Fibroblast of lung (primary cell): ENCODE data around the gene CCL5.

Source experiments
- EZH2 ChIP-seq: IDR thresholded peaks from 2 replicates; pipeline ENCODE4 v1.5.1; 2012; ENCODE audit warnings: low read length, control low read depth, mild to moderate bottlenecking; ENCODE audit errors: missing control alignments
- TF ChIP-seq, protein P1 (sequence below), 2 donors: IDR thresholded peaks in 1 of 2; conservative IDR thresholded peaks in 1 of 2; 1 replicate in 1 of 2; 2 replicates in 1 of 2; pipeline ENCODE4 v1.5.1; 2011 to 2012; ENCODE audit warnings: low read length in 2 of 2, control low read depth in 1 of 2, inconsistent platforms in 1 of 2, low read depth in 1 of 2, mild to moderate bottlenecking in 1 of 2

DNA sequence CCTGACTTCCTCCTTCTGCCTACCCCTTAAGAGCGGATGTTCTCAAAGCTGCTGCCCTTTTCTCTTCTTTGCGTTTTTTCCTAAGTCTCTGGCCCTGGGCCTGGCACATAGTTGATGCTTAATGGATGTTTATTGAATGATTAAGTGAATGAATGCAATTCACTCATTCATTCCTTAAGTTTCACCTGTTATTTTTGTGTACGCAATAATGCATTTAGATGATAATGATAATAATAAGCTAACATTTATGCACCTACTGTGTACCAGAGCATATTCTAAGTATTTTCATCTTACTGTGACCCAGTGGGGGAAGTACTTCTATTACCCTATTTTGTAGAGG is 4.4 kb downstream of the CCL5 start:
- TF ChIP-seq, protein P1, sequence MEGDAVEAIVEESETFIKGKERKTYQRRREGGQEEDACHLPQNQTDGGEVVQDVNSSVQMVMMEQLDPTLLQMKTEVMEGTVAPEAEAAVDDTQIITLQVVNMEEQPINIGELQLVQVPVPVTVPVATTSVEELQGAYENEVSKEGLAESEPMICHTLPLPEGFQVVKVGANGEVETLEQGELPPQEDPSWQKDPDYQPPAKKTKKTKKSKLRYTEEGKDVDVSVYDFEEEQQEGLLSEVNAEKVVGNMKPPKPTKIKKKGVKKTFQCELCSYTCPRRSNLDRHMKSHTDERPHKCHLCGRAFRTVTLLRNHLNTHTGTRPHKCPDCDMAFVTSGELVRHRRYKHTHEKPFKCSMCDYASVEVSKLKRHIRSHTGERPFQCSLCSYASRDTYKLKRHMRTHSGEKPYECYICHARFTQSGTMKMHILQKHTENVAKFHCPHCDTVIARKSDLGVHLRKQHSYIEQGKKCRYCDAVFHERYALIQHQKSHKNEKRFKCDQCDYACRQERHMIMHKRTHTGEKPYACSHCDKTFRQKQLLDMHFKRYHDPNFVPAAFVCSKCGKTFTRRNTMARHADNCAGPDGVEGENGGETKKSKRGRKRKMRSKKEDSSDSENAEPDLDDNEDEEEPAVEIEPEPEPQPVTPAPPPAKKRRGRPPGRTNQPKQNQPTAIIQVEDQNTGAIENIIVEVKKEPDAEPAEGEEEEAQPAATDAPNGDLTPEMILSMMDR (conservative IDR thresholded peaks at IDR 0.05 in 1 of 2, IDR thresholded peaks at IDR 0.05 in 1 of 2; ENCODE audit: low read depth in 1 of 2, low read length in 2 of 2): no peak
- no peak for TF ChIP-seq EZH2
